HG02852 (cell line): ENCODE results near the gene TTLL13.

Experiments used
- ATAC-seq: cut with Tn5 transposase; IDR thresholded peaks from one replicate; pipeline ENCODE4 v1.9.1; 2021; ENCODE audit warnings: mild to moderate bottlenecking, moderate library complexity; ENCODE audit not compliant: unreplicated experiment

The TTLL13 gene

GRCh38 chr15:90249203-90249863 is at the start of gene TTLL13:
TTLL13 (plus strand) TSS chr15:90249556; CDS start chr15:90250631, 1,075 bp downstream.
- peak; percentile 62 for ATAC-seq

GRCh38 chr15:90200534-90201129 is 48.7 kb upstream of the TTLL13 start:
- peak; percentile 23 for ATAC-seq

- peak; percentile 84 for ATAC-seq
These were observed 48.0 kb upstream of the TTLL13 start, which contains the start of gene SEMA4B for GRCh38 chr15:90201130-90201943. SEMA4B (plus strand) TSS chr15:90201330; CDS start chr15:90201579, 249 bp downstream.

DNA sequence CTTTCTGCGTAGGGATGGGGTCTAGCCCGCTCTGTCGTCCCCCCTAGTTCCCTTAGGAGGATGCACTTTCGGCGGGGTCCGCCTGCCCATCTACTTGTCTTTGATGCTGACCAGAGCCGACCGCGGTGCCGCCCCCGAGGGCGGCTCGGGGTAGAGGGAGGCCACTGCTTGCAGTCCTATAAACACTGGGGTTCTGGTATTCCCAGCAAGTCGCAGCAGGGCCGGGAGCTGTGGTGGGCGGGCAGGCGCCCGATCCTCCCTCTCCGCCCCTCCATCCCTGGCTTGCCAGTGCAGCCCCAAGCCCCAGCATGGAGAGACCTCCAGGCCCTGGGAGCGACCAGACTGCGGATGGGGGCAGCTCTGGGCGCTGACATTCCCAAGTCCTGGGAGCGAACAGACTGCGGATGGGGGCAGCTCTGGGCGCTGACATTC is 47.4 kb upstream of the TTLL13 start:
- no peak for ATAC-seq

GRCh38 chr15:90202929-90203328 is 46.4 kb upstream of the TTLL13 start:
- ATAC-seq = no peak

GRCh38 chr15:90203473-90203872 is 45.9 kb upstream of the TTLL13 start:
- no peak for ATAC-seq

GRCh38 chr15:90203922-90204321 is 45.4 kb upstream of the TTLL13 start:
- no peak for ATAC-seq

DNA sequence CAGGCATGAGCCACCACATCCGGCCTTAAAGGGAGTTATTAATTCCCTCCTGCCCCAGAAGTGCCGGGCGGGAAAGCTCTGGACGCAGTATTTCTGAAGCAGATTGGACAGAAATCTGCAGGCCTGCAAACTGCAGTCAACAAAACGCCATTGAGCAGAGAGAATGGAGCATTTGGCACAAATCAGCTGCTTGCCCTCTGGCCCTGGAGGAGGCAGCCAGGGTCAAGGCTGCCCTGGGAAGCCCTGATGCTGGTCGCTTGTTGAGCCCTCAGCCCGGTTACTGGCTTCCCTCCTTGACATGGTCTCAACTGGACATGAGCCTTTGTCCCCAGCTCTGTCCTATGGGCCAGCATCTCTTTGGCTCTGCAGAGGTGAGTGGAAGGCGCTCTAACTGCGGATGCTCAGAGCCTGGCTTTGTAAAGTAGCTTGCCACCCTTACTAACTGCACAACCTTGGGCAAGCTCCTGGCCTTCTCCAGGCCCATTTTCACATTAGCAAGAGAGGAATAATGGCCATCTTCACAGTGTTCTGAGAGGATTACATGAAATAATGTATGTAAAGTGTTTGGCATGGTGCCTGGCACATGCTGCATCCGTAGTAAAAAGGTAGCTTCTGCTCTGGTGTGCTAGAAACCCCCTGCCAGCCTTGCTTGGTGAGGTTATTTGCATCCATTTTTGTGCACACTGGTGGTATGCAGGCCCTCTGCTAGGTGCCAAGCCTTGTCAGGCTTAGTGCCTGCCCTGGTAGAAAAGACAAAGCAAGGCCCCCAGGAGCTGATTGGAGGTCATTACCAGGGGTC is 44.1 kb upstream of the TTLL13 start:
- no peak for ATAC-seq

GRCh38 chr15:90205886-90206285 is 43.5 kb upstream of the TTLL13 start:
- ATAC-seq = no peak

DNA sequence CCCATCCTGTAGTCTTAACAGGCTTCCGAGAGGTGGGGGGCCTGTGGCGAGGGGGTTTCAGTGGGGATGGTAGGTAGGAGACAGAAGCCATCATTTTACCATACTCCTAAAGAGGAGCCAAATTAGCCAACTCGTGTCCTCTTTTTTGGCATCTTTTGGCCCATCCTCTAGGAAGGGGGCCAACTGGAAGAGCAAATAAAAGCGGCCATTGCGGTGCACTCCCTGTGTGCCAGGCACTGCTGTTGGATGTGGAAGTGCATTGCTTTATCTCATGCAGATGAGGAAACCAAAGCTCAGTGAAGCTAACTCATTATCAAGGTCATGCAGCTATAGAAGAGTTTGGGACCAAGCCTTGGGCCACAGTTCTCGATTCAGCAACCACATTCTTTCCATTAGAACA is 42.1 kb upstream of the TTLL13 start:
- no peak for ATAC-seq

DNA sequence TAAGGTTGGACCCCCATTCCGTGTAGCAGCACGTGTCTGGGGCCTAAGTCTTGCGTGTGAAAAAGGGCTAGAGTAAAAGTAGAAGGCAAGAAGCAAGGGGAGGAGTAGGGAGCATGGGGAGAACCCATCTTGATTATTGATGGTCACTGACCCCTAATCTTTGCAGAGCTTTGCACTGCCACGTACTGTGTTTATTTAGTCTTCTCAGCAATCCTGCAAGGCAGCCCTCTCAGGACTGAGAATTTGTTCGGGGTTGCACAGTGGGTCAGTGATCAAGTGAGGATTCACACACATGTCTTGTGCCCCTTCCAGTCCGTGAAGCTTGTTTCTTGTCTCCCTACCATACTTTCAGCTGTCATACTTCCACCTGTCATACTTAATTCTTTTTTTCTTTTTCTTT is 41.0 kb upstream of the TTLL13 start:
- ATAC-seq = no peak

DNA sequence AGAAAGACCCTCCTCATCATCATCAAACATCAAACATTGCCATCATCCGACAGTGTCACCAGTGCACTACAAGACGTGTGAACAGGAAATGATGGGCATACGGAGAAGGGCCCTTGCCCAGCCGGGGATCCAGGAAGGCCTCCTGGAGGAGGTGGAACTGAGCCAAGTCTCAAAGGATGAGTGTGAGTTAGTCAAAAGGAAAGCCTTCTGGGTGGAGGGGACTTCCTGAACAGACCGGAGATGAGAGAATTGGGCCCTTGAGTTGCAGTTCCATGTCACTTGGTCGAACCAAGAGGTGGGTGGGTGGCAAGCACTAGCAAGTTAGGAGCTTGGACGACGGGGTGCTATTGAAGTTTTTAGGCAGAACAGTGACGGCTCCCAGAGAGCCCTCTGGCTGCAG is 39.8 kb upstream of the TTLL13 start:
- peak; percentile 63 for ATAC-seq

DNA sequence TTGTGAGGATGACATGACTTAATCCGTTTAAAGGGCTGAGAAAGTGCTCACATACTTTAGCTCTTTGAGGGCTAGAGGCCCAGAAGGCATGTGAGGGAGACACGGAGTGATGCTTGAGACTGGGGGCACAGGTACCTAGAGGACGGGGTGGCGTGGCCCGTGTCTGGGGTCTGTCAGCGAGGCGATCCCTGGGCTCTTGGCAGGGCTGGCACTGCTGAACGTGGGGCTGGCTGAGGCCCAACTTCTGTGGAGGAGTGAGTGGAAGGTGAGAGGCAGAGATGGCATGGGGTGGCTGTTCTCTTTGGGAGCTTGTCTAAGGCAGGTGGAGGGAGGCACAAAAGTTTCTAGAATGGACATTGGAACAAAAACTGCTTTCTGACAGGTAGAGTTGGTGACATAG is 38.8 kb upstream of the TTLL13 start:
- no peak for ATAC-seq

DNA sequence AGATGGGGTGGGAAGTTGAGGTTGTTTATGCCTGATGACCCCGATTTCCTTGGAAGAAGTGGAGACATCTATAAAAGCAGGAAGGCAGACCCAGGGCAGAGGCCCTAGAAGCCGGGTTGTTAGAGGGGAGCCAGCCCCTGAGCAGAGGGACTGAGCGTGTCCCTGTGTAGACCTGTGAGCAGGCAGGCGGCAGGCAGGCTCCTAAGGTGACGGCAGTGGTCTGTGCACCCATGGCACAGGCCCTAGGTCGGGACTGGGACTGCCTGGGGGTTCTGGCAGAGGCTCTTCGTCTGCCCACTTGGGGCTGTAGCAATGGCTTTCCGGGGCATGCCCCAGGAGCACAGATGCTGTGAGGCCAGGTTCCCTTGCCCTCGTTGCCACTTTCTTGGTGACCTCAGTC is 38.3 kb upstream of the TTLL13 start:
- no peak for ATAC-seq

DNA sequence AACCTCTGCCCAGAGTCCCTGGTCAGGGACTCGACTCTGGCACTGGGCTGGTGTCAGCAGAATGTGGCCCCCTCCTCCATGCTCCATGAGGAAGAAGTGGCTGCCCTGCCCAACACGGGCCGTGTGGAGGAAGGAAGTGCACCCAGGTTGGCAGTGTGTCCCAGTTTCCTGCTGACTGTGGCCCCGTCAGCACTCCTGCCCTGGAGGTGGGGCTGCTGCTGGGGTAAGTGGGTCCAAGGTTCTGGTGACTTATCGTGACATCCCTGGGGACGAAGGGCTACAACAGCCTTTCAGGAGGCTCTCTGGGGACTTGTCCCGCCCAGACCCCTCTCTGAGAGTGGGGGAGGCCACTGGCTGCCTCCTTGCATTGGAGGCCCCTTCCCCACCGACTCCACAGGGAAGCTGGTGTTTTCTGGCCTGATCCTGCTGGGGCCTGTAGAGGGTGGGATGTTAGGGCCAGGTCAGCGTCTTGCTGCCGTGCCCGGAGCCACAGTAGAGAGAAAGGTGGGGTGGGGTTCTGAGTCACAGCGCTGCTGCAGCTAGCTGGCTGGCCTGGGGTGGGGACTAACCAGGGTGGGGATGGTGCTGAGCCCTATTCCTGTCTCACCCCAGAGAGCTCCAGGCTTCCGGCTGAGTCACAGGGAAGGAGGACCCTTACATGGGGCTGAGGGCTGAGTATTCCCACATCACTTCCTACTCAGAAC is 37.8 kb upstream of the TTLL13 start:
- ATAC-seq = no peak

DNA sequence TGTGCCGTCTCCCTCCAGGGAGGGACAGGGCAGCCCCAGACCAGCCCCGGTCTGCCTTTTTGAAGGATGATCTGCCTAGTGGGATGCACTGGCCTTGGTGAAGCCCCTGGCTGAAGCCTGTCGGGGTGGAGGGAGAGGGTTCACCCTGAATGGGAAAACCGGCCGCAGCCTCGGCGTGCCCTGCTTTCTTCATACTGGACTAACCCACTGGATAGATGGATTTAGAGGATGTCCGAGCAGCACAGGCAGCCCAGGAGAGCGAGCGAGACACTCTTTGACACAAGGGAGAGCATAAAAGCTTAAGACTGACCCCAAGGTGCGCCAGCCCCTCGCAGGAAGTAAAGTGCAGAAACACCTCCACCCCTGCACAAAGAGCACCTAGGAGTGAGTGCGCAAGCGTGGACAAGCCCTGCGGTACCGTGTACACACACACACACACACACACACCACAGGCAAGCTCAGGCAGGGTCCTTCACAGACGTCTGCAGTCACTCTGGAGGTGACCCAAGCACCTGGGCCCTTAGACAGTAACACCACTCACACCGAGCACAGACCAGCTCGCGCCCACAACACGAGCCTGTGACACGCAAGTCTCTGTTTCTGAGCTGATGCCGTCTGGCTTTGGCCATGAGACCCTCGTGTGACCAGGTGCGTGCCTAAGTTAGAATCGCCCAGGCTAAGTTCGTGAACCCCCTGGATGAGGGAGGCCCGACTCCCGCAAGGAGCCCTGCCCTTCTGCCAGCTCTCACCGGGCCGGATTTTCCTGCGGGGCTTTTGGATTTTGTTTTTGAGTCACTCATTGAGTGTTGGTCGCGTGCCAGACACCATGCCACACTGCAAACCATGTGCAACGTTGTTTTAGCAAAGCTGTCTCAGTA is 36.9 kb upstream of the TTLL13 start:
- ATAC-seq = no peak

- ATAC-seq = no peak
These were observed 36.1 kb upstream of the TTLL13 start for GRCh38 chr15:90213122-90213817.

- ATAC-seq = no peak
These were observed 35.5 kb upstream of the TTLL13 start for GRCh38 chr15:90213818-90214204.
